GM18951 (cell line): ENCODE measurements around the gene RBFOX1.

ENCODE experiments used
- POLR2A ChIP-seq: IDR thresholded peaks from 4 replicates; pipeline ENCODE4 v1.6.1; 2011; ENCODE audit warnings: mild to moderate bottlenecking; ENCODE audit not compliant: insufficient read length, insufficient read depth; ENCODE audit errors: extremely low read depth
- in situ Hi-C: fragments of 300-500 bp; cut with MboI; formaldehyde crosslinking; loops from one replicate; pipeline ENCODE4 v1.12.0; 2022; ENCODE audit warnings: low sequenced_read_pairs, mixed read lengths, inconsistent platforms; ENCODE audit not compliant: unreplicated experiment

RBFOX1 gene

DNA sequence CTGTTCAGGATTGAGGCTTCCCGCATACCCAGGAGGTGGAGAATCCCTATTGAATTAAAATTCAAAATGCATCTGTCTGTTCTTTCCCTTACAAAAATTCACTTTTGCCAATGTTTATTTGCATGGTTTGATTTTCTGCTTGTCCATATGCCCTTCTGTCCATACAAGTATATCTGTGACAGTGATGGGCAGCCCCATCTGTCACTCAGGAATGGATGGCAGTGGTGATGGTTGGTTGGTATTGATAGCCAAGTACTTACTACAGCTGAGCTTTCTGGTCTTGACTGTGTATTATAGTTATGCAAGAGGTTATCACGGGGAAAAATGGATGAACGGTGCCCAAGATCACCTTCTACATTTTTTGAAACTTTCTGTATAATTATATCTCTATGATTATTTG, 171.0 kb downstream of the RBFOX1 start:
- in situ Hi-C loops = no loop called here
- no peak for TF ChIP-seq POLR2A

DNA sequence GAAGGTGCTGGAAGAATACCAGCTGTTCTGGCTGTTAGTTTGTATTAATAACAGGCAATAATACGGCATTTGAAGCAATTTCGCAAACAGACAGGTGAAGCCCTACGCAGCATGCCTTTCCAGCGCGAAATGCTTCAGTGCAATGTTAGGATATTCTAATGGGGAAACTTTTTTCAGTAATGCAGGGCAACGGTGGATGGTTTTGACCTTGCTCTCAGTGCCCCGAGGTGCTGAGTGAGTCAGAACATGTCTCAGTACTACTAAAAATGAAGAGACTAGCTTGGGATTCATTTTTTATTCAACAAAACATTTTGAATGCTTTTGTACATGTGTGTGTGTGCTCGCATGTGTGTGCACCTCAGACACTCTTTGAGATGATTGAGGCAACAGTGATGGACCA, 172.2 kb downstream of the RBFOX1 start:
- TF ChIP-seq POLR2A = no peak
- in situ Hi-C loops = no loop called here

DNA sequence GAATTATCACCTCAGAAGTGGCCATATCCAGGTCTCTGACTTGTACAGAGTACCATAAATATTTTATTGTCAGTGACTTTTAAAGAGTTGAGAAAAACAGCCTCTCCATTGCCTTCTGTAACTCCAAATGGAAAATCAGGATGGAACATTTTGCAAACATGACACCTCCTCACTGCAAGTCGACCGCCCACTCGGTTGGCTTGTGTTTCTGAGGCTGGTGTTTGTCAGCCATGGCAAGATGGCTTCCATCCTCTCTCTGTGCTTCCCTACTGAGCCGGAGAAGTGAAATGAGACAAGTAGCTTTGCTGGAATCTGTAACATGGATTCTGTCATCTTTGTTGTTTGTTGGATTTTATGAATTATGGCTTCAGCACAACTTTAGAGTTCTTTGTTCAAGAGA, 172.8 kb downstream of the RBFOX1 start:
- no peak for TF ChIP-seq POLR2A
- in situ Hi-C loops = no loop called here

DNA sequence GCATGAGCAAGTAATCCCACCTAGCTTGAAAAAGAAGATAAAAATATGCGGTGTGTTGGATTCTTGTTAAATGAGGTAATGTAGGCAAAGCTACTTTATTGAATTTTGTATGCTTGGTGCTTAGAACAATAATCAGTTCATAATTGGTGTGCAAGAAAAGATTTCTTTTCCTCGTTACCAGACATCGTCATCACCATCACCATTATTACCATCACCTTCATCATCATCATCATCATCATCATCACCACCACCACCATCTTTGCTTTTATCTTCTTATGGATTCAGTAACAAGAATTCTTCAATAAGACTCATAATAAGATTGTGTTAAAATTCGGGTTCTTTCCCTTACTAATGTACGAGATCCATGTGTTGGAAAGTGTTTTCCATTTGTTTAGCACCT, 173.7 kb downstream of the RBFOX1 start:
- in situ Hi-C loops = no loop called here
- TF ChIP-seq POLR2A = no peak

- in situ Hi-C loops = no loop called here
- TF ChIP-seq POLR2A = no peak
Measured at GRCh38 chr16:7508656-7509055, 176.0 kb downstream of the RBFOX1 start.

GRCh38 chr16:7509963-7510601, 177.4 kb downstream of the RBFOX1 start:
- in situ Hi-C loops = no loop called here
- TF ChIP-seq POLR2A = no peak

- no peak for TF ChIP-seq POLR2A
- in situ Hi-C loops = no loop called here
Measured at GRCh38 chr16:7511549-7512260, 179.1 kb downstream of the RBFOX1 start.

DNA sequence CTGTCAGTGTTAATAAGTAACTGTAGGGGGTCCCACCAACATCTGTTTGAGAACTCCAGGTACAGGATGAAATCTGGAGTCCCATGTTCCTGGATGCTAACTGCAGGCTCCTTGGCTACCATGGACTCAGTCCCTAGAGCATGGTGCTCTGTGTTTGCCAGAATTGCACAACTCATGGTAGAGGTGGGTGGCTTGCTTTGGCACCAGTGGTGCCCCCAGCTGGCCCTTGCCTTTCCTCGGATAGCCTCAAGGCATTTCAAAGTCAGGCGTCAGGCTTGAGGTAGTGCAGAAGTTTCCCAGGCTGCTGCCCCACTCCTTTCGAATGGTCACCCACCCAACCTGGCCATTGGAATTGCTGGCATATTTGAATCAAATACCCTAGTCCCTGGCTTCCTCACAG, 179.9 kb downstream of the RBFOX1 start:
- in situ Hi-C loops = no loop called here
- no peak for TF ChIP-seq POLR2A

GRCh38 chr16:7513429-7513828, 180.8 kb downstream of the RBFOX1 start:
- in situ Hi-C loops = no loop called here
- no peak for TF ChIP-seq POLR2A

DNA sequence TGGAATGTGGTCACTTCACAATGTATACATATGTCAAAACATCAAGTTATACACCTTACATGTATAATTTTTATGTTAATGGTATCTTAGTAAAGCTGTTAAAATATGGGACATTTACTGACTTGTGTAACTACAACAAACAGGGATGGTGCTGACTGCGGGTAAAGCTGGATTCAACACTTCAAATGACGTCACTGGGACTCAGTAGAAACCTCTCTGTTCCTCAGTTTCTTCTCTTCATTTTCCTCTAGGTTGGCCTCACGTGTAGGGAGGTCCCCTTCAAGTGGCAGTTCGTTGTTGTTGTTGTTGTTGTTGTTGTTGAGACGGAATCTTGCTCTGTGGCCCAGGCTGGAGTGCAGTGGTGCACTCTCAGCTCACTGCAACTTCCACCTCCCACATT, 182.9 kb downstream of the RBFOX1 start:
- in situ Hi-C loops = no loop called here
- TF ChIP-seq POLR2A = no peak

DNA sequence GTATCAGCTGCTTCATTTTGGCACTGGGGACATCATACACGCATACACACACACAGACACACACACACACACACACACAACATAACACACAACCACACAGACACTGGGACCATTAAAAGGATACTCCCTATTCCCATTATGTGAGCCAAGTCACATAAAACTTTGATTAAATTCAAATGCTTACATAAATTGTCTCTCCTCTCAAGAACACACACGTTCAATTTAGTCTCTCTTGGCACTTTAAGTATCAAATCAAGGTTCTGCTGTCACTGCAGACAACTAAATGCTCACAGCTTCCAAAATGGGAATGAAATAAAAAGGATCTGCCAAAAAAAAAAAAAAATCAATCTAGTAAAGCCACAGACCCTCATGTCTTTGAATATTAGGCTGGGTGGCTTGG, 184.9 kb downstream of the RBFOX1 start:
- in situ Hi-C loops = no loop called here
- TF ChIP-seq POLR2A = no peak

DNA sequence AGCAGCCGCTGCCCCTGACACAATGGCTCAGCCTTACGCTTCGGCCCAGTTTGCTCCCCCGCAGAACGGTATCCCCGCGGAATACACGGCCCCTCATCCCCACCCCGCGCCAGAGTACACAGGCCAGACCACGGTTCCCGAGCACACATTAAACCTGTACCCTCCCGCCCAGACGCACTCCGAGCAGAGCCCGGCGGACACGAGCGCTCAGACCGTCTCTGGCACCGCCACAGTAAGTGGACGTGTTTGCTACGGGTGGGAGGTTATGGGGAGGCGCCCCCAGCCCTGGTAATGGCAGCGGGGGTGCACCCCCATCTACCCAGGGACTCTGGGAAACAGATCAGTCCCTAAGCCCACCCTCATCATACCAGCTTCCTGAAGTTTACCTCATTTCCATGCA, 185.5 kb downstream of the RBFOX1 start:
- TF ChIP-seq POLR2A = no peak
- in situ Hi-C loops = no loop called here

GRCh38 chr16:7521834-7522233, 189.2 kb downstream of the RBFOX1 start:
- TF ChIP-seq POLR2A = no peak
- in situ Hi-C loops = no loop called here

- no peak for TF ChIP-seq POLR2A
Measured at GRCh38 chr16:7524419-7524818, 191.8 kb downstream of the RBFOX1 start.

More at GRCh38 chr16:7524419-7524818, 191.8 kb downstream of the RBFOX1 start:
- in situ Hi-C loops = no loop called here
